GM19240 (cell line): ENCODE measurements around the gene ADAMTS3.
"Not testable (repeated sequence)": the region's sequence is repeated elsewhere in the genome, so short reads cannot be mapped to it uniquely, and the experiment has no call there.

Source experiments
- DNase-seq: peaks from one replicate; pipeline ENCODE4 v3.0.0; 2011; ENCODE audit warnings: low spot score; ENCODE audit not compliant: insufficient read length

The ADAMTS3 gene

DNA sequence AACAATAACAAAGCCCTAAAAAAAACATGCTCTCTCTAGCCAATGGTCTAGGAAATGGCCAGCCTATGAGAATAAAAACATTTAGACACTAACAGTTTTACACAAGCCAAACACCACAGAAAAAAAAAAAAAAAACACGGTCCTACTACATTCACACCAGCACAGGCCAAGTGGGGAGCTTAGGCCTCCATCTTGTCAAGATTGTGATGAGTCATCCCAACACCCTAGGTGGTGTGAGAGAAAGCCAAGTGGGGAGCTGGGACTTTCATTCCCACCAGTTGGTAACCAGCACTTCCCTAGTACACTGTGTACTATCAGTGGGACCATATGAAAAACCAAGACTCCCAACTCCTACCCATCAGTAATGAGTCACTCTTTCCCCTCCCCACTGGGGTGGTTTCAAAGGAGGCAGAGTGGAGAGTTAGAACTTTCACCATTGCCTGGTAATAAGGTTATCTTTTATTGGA, 95.6 kb downstream of the ADAMTS3 start:
- DNase-seq, result no peak

DNA sequence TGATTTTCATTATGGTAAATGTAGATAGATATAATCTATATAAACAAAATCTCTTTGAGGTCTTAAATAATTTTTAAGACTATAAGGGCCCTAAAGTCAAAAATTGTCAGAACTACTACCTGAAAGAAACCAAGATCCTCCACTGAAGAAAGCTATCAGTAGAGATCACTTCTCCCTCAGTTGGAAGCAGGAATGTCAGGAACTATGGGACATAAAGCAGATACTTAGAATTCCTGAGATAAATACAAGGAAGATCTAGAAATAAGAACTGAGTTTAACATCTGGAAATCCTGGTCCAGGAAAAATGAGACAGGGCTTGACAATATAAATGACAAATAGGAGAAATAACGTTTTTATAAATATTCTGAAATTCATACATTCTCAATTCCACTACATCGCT, 97.2 kb downstream of the ADAMTS3 start:
- no peak for DNase-seq

DNA sequence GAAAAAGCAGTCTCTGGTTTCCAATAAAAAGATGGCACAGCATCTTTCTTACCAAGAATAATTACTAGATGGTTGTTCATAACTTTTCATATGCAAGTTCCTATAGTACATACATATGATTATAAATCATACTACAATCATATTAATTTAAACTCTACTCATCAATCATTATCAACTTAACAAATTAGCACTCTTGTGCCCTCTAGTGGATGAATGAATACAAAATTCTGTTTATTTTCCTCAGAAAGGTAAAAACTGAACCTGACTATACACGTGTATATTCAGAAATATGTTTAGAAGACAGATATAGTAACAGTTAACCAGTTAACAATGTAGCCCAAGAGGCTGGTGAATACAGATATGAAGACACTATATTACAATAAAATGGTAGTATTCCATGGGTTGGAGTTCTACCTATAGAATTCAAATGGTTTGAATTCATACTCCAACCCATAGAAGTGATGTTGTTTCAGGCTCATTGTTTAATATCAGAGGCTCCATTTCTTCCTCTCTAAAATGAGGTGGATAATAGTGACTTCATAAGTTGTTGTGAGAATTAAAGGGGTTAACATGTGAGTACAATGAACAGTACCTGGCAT, 100.0 kb downstream of the ADAMTS3 start:
- no peak for DNase-seq

DNA sequence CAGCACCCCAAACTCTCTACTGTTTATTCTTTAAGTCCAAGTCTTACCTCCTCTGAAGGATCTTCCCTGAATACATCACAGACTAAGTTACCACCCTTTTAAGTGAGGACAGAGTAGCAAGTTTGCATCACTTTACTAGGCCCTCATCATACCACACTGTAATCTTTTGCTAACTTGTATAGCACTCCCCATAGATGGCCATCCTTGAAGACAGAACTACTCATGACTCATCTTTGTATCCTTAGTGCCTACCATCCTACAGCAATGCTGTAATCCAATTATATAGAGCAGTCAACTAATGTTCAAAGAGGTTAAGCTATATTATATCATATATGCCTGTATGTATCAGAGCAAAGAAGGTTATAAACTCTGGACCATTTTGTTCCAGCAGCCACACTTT, 101.4 kb downstream of the ADAMTS3 start:
- no peak for DNase-seq

DNA sequence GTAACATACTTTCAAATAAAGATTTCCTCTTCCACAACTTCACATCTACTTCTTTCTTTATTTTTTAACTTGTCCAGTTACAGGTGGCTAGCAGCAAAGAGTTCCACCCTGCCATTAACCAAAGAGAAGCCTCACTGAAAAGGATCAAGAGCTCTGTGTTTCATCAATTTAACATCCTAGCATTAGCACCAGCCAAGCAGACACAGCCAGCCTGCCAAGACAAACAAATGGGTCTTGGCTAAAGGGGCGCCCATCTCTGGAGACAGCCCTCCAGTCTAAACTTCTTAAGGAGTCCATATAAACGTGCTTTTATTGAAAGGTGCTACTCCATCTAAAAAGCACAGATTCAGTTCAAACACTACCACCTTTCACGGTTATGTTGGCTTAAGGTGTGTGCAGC, 105.3 kb downstream of the ADAMTS3 start:
- no peak for DNase-seq

DNA sequence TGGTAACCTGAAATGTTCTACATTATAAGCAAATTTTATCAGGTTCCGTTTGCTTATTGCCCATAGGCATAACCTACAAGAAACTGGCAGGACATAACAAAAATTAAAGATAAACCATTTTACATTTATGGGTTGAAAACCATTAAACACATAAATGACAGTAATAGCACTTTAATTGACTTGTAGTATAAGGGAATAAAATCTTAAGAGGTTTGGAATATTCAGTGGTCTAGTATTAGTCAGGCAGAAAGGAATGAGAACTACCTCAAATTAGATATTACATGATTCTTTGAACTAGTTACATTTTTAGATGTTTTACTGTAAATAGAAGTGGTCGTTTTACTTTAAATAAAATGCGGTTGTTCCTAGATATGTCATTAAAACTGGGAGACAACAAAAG, 111.9 kb downstream of the ADAMTS3 start:
- no peak for DNase-seq

DNA sequence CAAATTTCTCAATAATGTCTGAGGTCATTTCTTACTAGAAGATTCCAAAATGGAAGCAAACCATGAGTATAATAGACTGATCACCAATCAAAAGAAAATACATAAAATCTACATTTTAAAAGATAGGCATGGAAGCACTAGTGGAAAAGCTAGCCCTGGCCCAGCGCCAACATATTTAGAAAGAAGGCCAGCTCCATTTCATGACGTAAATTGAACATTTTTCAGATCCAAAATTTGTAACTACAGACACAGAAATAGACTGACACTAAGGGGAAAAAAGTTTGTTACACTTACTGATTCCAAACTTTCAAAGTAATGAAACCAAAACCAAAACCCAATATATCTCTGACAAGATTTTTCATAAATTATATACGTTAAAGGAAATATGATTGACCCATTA, 117.7 kb downstream of the ADAMTS3 start:
- DNase-seq, result no peak

DNA sequence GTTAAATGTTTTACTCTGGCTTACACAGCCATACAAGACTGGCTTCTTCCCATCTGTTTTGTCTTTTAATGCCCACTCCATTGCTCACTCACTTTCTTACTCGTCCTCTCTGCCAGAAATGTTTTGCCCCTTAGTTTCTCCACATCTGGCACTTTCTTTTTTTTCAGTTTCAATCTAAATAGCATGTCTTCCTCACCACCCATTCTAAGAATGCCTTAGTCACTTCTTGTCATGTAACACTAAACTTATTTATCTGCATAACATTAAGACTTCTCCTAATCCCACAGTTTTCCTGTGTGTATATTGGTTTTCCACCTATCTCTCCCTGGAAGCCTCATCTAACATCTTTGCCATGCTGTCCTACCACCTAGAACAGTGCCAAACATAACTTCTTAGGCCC, 119.3 kb downstream of the ADAMTS3 start:
- DNase-seq, result no peak

DNA sequence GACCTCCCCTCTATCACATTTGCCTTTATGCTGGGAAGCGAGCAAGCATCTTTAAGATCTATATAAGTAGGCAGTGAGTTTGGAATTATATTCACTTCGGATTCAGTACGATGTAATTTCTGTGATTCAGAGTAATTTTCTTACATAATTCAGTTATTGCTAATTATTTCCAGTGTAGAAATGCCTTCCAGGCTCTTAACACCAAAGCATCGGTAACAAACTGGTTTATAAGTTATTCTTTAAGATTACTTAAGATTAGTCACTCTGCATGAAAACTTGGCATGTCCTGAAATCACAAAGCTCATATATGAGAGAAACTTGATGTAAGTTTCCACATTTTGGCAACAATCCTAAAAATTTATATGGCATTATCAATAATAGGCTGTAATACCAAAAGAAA, 120.8 kb downstream of the ADAMTS3 start:
- no peak for DNase-seq

DNA sequence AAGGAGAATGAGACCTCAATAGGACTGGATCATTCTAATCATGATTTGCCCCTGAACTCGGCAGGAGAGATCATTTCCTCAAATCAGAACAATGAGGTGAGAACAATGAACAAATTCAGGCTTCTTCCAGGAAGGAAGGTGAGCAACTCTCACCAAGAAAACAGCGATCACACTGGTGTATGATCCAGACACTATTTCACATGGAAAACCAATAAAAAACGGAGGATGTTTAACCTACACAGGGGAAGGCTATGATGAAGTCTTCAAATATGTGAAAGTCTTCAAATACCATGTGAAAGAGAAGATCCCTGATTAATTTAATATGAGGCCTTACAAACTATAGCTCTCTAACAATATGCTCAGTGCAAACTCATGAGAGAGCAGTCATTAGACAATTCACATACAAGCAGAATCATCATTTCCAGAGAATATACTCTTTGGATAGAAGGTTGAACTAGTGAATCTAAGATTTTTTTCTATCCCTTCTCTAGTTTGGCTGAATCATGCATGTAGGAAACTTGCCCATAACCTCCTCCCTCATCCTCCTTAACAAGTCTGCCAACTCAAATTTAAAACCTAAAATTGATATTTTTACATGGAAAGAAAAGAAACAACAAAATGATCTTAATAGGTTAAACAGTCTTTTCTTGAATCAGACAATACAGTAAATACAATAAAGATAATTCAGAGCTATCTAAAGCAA, 122.5 kb downstream of the ADAMTS3 start:
- no peak for DNase-seq

DNA sequence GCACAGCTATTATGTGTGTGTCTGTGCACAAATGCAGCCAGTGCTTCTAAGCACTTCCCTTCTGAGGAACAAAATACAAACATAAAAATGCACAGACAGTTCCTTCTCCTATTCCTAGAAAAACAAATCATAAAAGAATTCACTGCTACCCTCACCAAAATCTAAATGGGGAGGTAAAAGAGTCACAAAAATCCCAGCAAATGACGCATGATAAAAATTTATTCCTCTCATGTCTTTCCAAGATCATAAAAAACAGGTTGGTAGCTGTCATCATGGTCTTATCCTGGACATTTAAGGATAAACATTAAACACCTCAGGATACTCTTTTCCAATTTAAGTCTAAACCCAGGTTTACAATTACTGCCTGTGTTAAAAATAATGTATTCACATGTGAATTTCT, 124.9 kb downstream of the ADAMTS3 start:
- no peak for DNase-seq

DNA sequence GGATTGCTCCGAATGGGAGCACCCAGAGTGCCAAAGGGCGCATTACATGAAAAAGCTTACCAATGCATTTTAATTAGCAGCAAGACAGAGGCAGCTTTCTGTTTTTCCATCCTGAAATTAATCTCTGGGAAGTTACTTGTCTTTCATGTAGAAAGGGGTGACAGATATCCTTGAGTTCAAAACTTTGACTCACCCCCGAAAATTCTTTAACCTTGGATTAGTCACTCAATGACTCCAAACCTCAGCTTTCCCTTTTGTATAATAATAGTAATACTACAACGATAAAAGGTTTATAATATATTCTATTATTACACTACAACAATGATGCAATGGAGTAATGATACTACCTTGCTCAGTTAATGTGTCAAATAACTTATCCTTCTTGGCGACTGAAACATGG, 126.3 kb downstream of the ADAMTS3 start:
- DNase-seq, result no peak

DNA sequence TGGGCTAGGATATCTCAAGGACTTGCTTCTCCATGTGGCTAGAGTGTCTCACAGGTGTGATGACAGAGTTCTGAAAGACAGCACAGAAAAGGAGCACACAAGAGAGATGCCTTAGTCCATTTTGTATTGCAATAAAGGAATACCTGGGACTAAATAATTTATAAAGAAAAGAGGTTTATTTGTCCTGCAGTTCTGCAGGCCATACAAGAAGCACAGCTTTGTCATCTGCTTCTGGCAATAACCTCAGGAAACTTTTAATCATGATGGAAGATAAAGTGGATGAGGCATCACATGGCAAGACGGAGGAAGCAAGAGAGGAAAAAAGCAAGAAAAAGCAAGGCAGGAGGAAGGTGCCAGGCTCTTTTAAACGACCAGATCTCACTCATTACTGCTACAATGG, 126.9 kb downstream of the ADAMTS3 start:
- no peak for DNase-seq

DNA sequence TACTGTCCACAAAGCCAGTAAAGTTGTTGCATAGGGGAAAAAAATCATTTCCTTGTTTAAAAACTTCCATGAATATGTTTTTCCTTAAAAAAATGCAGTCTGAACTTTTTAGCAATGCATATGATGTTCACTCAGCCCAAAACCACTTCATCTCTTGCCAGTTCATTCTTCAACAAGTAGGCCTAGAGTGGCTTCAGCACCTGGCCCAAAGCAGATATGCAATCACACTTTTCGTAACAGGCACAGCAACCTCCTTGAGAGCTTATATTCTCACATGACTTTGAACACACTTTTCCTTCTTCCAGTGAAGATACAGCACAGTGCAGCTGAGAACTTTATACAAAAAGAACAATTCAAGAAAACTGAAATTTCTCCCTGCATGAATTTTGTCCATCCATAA, 128.6 kb downstream of the ADAMTS3 start:
- no peak for DNase-seq

DNA sequence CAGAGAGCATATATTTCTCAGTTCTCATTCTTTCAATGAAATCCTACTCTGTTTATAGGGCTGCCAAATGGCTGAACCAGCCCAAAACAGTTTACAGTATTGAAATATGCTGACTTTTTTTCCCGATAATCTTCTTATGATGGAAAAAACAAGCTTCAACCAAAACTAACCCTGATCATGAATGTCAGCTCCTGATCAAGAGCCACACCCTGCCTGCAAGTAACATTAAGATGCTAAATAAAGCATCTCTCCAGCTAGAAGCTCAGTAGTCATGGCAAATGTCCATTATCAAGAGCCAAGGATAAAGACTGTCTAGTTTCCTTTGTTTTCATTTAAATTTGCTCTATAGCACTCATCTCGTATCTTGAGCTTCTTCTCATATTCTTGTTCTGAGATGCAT, 136.0 kb downstream of the ADAMTS3 start:
- no peak for DNase-seq

DNA sequence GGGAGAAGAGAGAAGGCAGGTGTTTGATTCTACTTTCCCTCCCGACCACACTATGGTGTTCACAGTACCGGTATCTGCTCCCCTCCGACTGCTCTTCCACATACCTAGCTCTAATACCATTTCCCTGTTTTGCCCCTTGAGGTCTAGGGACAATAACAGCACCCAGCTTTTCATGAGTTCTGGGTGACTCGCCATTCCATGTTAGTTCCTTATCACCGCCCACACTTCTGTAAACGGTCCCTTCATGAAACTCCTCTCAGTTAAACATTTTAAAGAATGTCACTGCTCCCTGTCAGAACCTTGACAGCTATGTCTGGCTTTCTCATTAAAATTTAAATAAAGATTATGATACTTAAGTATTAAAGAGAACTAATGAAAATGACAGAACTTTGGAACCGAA, 136.7 kb downstream of the ADAMTS3 start:
- no peak for DNase-seq

DNA sequence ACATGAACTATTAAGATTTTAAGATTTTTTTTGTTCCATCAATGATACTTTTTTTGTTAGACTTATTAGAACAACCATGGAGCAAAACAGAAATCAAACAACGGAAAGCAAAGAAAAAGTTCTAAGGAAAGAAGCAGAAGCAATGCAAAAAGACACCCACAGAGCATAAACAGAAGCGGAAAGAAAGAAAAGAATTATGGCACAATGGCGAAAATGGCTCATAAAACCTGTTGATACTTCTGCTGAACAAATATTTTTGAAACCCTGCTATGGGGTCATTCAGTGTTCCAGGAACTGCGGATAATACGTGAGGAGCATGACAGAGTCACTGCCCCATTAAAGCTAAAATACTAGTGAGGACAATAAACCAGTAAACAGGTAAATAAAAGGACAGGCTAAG, 138.0 kb downstream of the ADAMTS3 start:
- no peak for DNase-seq

DNA sequence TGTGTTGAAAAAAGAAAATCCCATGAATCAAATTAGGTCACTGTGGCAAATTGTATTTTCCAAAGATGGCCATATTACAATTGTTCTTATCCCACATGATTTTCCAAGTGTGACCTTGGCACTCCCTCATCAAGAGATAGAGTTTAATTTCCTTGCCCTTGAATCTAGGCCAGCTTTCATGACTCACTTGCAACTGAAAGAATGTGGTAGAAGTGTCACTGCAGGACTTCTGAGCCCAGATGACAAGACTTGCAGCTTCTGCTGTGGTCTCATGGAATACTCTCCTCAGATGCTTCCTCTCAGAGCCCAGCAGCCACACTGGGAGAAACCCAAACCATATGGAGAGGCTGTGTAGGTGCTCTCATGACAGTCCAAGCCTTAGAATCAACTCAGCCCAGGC, 139.0 kb downstream of the ADAMTS3 start:
- DNase-seq, result no peak

DNA sequence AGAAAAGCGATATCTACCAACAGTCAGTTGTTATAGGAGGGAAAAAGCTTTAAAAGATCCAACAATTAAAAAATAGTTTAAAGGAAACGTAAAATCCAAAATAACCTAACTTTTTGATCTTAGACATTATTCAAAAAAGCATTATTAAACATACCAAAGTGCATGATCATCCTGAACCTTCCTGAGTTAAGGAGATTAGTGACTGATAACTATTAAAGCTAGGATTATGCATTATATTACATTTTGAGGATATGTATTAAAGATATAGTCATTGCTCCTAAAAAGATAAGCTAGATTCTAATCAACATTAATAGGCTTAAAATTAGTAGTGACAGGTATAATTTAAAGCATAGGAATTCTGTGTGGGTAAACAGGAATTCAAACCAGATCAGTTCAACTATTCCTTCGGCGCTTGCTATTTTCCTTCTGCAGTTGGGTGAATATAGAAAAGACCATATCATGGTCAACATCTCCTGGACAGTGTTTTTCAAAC, 139.6 kb downstream of the ADAMTS3 start:
- DNase-seq, result no peak

DNA sequence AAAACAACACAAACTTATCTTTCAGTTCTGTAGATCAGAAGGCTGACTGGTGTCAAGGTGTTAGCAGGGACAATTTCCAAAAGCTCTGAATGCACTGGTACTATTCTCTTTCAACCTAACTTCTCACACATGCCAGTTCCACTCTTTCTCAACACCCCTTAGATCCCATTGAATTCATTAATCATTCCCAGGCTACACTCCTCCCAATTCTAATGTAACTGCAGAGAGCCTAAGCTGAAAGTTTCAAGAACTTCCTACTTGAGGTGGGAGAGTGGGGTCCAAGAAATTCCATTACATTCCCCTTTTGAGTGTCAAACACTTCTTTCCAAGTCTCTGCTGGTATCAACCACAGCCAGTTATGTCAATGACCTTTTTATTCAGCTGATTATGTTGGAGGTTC, 142.0 kb downstream of the ADAMTS3 start:
- no peak for DNase-seq

DNA sequence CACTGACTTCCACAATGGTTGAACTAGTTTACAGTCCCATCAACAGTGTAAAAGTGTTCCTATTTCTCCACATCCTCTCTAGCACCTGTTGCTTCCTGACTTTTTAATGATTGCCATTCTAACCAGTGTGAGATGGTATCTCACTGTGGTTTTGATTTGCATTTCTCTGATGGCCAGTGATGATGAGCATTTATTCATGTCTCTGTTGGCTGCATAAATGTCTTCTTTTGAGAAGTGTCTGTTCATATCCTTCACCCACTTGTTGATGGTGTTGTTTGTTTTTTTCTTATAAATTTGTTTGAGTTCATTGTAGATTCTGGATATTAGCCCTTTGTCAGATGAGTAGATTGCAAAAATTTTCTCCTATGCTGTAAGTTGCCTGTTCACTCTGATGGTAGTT, 143.1 kb downstream of the ADAMTS3 start:
- not testable (repeated sequence) for DNase-seq

DNA sequence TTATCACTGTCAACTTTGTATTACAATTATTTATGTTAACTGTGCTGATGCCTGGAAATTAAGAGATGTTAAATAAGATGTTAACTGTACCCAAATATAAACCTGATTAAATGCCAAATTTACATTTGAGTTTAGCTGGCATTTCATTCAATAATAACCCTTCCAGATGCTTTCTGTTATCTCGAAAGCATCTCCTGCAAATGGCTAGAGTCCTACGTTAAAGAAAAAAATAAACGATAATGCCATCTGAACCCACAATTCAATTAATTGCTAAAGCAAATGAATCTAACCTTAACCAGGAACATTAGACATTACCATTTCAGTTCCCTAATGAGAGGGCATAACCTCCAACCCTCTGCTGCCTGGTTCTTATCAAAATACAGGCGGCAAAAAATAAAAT, 145.0 kb downstream of the ADAMTS3 start:
- DNase-seq, result no peak

DNA sequence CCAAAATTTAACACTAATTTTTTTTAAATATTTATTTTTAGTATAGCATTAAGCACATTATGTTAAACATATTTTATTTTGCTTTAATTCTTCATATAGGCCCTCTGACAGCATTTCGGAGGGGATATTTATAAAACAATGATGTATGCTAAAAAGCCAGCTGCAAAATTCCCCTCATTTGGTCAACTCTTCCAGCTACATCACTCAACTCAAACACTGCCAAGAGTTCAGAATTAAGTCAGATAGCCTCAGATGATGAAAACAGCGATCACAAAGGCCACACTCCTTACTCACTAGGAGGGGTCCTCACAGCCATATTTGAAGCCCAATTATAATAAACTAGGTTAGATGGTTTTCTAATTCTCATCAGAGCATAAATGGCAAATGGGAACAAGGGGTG, 146.6 kb downstream of the ADAMTS3 start:
- no peak for DNase-seq
